Choroid plexus epithelial cell (primary cell): ENCODE results near the gene CWF19L2.
"Not testable (repeated sequence)": the region's sequence is repeated elsewhere in the genome, so short reads cannot be mapped to it uniquely, and the experiment has no call there.

Experiments
- DNase-seq: peaks from one replicate; pipeline ENCODE4 v3.0.0-alpha.2; 2010; ENCODE audit warnings: low read depth
- H3K4me3 ChIP-seq: 2 replicates; pipeline ENCODE4 v1.5.1; 2011; ENCODE audit warnings: low read depth, mild to moderate bottlenecking, control low read depth, low read length, moderate library complexity
- CTCF ChIP-seq: conservative IDR thresholded peaks from 2 replicates; pipeline ENCODE4 v1.5.1; 2011; ENCODE audit warnings: low read depth, mild to moderate bottlenecking, control low read depth, inconsistent platforms, low read length, moderate library complexity

CWF19L2 gene

GRCh38 chr11:107457558-107458271, at the start of gene CWF19L2:
Gene CWF19L2 (minus strand): TSS chr11:107457825. CDS start chr11:107457816, 9 bp downstream.
- peak within 1 kb of the TSS; percentile 86 for H3K4me3 ChIP-seq
- DNase-seq: peak; percentile 97
- TF ChIP-seq CTCF: peak; percentile 9

- H3K4me3 ChIP-seq: no peak overlapping the region
- no peak for TF ChIP-seq CTCF
- no peak for DNase-seq
Observed at GRCh38 chr11:107505647-107506225, 48.1 kb upstream of the CWF19L2 start.

GRCh38 chr11:107504981-107505380, 47.4 kb upstream of the CWF19L2 start:
- TF ChIP-seq CTCF: no peak
- H3K4me3 ChIP-seq: no peak overlapping the region
- no peak for DNase-seq

- no peak overlapping the region for H3K4me3 ChIP-seq
- no peak for DNase-seq
- TF ChIP-seq CTCF: no peak
Observed at GRCh38 chr11:107501713-107502112, 44.1 kb upstream of the CWF19L2 start.

- not testable (repeated sequence) for DNase-seq, H3K4me3 ChIP-seq
Observed at GRCh38 chr11:107497371-107497770, 39.7 kb upstream of the CWF19L2 start.

GRCh38 chr11:107496011-107496410, 38.4 kb upstream of the CWF19L2 start:
- DNase-seq: peak; percentile 86
- H3K4me3 ChIP-seq: no peak overlapping the region
- TF ChIP-seq CTCF: no peak

- DNase-seq: no peak
- no peak for TF ChIP-seq CTCF
- no peak overlapping the region for H3K4me3 ChIP-seq
Observed at GRCh38 chr11:107494055-107494454, 36.4 kb upstream of the CWF19L2 start.
